GM12864 (cell line): Measurements from ENCODE around the gene METTL3.

Experiments used
- DNase-seq: peaks from one replicate; pipeline ENCODE4 v3.0.0-alpha.2; 2011; ENCODE audit warnings: low read depth
- H3K4me3 ChIP-seq: 2 replicates; pipeline ENCODE4 v1.5.1; 2011; ENCODE audit warnings: mild to moderate bottlenecking, low read depth, low read length, control low read depth
- CTCF ChIP-seq: IDR thresholded peaks from 2 replicates; pipeline ENCODE4 v1.5.1; 2011; ENCODE audit warnings: low read depth, mild to moderate bottlenecking, moderate library complexity, low read length, control low read depth, inconsistent platforms; ENCODE audit errors: missing control alignments

Gene METTL3

GRCh38 chr14:21543963-21544362 is 32.8 kb upstream of the METTL3 start:
- no peak for TF ChIP-seq CTCF
- H3K4me3 ChIP-seq = no peak overlapping the region
- DNase-seq = no peak

- no peak for DNase-seq
- TF ChIP-seq CTCF = no peak
- H3K4me3 ChIP-seq = no peak overlapping the region
These were observed 32.4 kb upstream of the METTL3 start for GRCh38 chr14:21543521-21543960.

- DNase-seq = no peak
- TF ChIP-seq CTCF = no peak
- no peak overlapping the region for H3K4me3 ChIP-seq
These were observed 30.4 kb upstream of the METTL3 start for GRCh38 chr14:21541413-21542074.

GRCh38 chr14:21539189-21539940 is 28.2 kb upstream of the METTL3 start:
- TF ChIP-seq CTCF = no peak
- H3K4me3 ChIP-seq = no peak overlapping the region
- DNase-seq = no peak

- H3K4me3 ChIP-seq = no peak overlapping the region
- TF ChIP-seq CTCF = no peak
- no peak for DNase-seq
These were observed 25.9 kb upstream of the METTL3 start for GRCh38 chr14:21537090-21537424.

- no peak overlapping the region for H3K4me3 ChIP-seq
- DNase-seq = no peak
- no peak for TF ChIP-seq CTCF
These were observed 25.4 kb upstream of the METTL3 start for GRCh38 chr14:21536418-21537089.
